COR-L47 (cell line): Measurements from ENCODE around the gene LGALS9.
A peak's percentile ranks its signal among the peaks of the same experiment; 100 is the strongest.

Experiments used
- DNase-seq: peaks from one replicate; lab custom pipeline; 2025; lab: John Stamatoyannopoulos, UW

Gene LGALS9

GRCh38 chr17:27630607-27631410, at the start of gene LGALS9:
LGALS9 (plus strand) TSS chr17:27631188; CDS start chr17:27631266, 78 bp downstream.
- no peak for DNase-seq

DNA sequence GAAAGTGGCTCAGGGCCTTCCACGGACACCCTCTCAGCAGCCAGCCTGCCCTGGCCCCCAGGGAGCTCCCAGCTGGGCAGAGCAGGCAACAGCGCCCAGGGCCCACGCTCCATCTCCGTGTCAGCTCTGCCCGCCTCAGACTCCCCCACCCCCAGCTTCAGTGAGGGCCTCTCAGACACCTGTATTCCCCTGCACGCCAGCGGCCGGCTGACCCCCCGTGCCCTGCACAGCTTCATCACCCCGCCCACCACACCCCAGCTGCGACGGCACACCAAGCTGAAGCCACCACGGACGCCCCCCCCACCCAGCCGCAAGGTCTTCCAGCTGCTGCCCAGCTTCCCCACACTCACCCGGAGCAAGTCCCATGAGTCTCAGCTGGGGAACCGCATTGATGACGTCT, 48.3 kb upstream of the LGALS9 start:
- no peak for DNase-seq

GRCh38 chr17:27585153-27585681, 45.8 kb upstream of the LGALS9 start:
- no peak for DNase-seq

GRCh38 chr17:27585792-27586191, 45.2 kb upstream of the LGALS9 start:
- DNase-seq: no peak

- DNase-seq: no peak
Observed at GRCh38 chr17:27586203-27586721, 44.7 kb upstream of the LGALS9 start.

DNA sequence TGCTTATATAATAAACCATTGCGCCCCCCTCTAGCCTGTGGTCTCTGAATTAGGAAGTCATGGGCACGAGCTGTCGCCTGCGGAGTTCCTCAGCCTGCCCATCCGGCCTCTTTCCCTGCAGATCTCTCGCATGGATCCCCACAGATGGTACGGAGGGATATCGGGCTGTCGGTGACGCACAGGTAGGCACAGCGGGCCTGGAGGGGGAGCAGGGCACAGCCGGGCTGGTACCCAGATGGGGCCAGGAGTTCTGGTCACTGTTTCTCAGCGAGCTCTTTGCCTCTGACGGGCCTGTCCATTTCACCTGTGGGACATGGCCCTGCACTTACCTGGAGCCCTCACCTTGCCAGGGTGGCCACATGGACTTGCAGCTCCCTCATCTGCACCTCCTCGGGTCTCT, 42.6 kb upstream of the LGALS9 start:
- no peak for DNase-seq

- DNase-seq: no peak
Observed at GRCh38 chr17:27590864-27591263, 40.1 kb upstream of the LGALS9 start.

- DNase-seq: no peak
Observed at GRCh38 chr17:27591986-27592385, 39.0 kb upstream of the LGALS9 start.

DNA sequence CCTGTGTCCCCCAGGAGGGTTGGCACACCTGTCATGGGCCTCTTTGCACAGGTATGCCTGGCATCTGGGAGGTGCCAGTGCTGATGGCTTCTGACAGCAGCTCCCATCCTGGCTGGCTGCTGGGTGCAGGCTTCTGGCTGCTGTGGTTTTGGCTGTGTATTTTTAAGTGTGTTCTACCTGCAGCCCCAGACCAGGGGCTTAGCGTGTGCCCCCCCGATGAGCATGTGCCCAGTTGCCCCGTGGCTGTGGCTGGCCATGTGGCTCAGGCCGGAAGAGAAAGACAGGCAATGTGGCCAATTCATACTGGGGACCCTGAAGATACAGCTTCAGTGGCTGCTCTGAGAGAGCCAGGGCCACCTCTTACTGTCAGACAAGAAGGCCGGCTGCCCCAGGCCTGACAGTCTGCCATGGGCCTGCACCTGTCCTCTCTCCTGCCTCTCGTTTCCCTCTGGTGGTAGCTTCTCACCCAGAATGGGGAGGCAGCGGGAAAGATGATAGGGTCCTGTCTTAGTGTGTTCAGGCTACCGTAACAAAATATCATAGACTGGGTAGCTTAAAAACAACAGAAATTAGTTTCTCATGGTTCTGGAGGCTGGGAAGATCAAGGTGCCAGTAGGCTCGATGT, 37.6 kb upstream of the LGALS9 start:
- DNase-seq: no peak

DNA sequence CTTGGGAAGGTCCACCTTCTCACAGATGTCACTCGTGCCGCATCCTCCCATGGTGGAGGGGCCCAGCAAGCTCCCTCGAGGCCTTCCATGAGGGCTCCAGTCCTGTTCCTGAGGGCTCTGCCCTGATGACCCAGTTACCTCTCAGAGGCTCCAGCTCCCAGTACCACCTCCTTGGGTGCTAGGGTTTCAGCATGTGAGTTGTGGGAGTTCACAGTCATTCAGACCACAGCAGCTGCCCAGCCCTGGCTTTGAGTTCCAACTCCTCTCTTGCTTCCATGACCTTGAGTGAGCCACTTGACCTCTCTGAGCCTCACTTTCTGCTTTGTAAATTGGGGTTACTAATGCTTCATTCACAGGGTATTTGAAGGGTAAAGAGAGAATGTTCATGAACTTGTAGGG, 37.1 kb upstream of the LGALS9 start:
- DNase-seq: no peak

DNA sequence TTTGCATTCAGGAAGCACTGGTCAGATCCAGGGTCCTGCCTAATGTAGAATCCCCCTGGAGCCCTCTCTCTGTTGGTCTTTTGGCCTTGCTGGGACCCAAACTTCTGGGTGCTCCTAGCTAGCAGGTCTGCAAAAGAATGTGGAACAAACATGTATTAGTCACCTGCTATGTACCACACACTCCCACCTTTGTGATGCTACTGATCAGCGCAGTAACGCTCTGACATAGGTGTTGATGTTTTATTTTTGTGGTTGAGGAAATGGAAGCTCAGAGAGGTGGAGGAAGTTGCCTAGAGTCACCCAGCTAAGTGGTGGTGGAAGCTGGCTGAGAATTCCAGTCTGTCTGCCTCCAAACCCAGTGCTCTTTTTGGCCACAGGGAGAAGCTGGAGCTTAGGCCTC, 35.8 kb upstream of the LGALS9 start:
- DNase-seq: no peak

- no peak for DNase-seq
Observed at GRCh38 chr17:27596096-27596495, 34.9 kb upstream of the LGALS9 start.

DNA sequence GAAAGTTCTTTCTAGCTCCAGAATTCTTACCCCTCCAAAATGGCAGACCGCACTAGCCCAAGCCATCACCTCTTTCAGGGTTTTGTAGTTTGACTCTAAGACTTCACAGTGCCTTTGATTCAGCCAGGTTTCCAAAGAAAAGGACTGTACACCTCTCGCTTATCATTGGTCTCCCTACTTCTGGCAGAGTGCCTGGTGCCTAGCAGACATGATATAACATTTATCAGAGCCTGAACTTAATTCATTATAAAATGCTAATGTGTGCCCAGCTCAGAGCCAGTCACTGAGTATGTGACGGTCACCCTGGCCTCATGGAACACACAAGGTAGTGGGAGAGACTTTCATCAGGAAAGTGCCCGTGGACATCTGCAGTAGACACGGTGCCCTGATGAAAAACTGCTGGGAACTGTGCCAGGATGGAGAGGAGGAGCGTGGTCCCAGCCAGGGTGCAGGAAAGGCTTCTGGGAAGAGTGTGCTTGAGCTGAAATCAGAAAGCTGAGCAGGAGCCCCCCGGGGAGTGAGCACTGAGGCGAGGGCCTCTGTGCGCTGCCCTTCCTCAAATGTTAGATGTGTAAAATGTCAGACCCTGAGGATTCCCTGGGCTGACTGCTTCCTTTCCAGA, 34.3 kb upstream of the LGALS9 start:
- DNase-seq: peak; percentile 49

- no peak for DNase-seq
Observed at GRCh38 chr17:27597188-27597580, 33.8 kb upstream of the LGALS9 start.

GRCh38 chr17:27597783-27598320, 33.1 kb upstream of the LGALS9 start:
- DNase-seq: no peak

- DNase-seq: no peak
Observed at GRCh38 chr17:27598337-27599050, 32.5 kb upstream of the LGALS9 start.

- DNase-seq: no peak
Observed at GRCh38 chr17:27600471-27600870, 30.5 kb upstream of the LGALS9 start.

GRCh38 chr17:27601069-27601974, 29.7 kb upstream of the LGALS9 start:
- DNase-seq: peak; percentile 47

GRCh38 chr17:27601975-27602302, 29.0 kb upstream of the LGALS9 start:
- DNase-seq: no peak

DNA sequence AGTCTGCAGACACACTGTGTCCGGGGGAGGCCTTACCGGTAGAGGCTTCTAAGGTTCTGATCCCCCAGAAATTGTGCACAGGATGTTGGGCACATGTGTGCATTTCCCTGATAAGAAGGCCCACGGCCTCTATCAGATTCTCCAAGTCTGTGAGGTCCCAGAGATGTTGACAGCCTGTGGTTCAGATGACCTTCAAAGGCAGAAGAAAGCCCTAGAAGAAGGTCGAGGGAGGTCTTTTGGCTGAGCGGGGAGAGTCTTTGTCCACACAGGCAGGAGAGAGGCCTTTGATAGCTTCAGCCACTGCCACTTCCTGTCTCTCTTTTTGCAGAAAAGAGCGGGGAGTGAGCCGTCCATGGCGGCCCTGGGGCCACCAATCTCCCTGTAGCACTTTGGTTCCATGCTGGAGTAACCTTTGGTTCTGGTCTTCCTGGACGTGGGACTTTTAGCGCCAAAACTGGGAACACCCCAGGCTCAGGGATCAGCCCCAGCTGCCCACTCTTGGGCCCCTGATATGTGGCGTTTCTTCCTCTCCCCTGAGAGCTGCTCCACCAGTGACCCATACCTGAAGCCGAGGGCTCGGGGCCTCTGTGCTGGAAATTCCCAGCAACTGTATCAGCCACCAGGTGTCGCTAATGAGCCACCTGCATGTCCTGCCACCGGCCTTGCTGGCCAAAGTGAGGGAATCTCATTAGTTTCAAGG, 28.1 kb upstream of the LGALS9 start:
- DNase-seq: peak; percentile 53
